ENCODE results near the gene SMIM43. TPM values are rescaled to one million over a fixed set of nuclear protein-coding genes. Genes with fewer than 3 reads are reported as not detected.
A peak's percentile ranks its signal among the peaks of the same experiment; 100 is the strongest.

SMIM43 gene
- total and polyA plus RNA-seq, 4 donors = not detected

- TF ChIP-seq REST (IDR thresholded peaks at IDR 0.05) (peak; percentile 84), RAD21 (IDR thresholded peaks at IDR 0.05) (no peak), RXRA (IDR thresholded peaks at IDR 0.05) (peak; percentile 19 to 27), HNF4A (conservative IDR thresholded peaks at IDR 0.05) (no peak), MAX (IDR thresholded peaks at IDR 0.05) (peak; percentile 89), TAF1 (conservative IDR thresholded peaks at IDR 0.05) (peak; percentile 51), FOXA2 (IDR thresholded peaks at IDR 0.05) (no peak), FOXA1 (IDR thresholded peaks at IDR 0.05) (no peak)
Measured at GRCh38 chr4:121800961-121801714, 36.2 kb upstream of the SMIM43 start, which contains the start of gene EXOSC9 (continued).

GRCh38 chr4:121800638-121800960 lies 35.6 kb upstream of the SMIM43 start:
- Histone ChIP-seq H3K9ac (ENCODE audit: low read depth in 1 of 2, low read length in 2 of 2) (peak overlapping the region; percentile 73 to 81), H3K4me1 (ENCODE audit: control insufficient read depth in 4 of 4, insufficient read depth in 4 of 4, low read length in 3 of 4) (peaks cover 5 to 19% (median 18%) of the 10 kb centered on the region in 4 donors), H3K27ac (ENCODE audit: low read depth in 1 of 2, low read length in 2 of 2) (peak overlapping the region; percentile 60 to 78), H3K36me3 (ENCODE audit: control insufficient read depth in 4 of 4, insufficient read depth in 3 of 4, low read depth in 1 of 4, low read length in 3 of 4) (peaks cover 3 to 19% (median 11%) of the 10 kb centered on the region in 4 donors), H3K27me3 (ENCODE audit: control insufficient read depth in 4 of 4, insufficient read depth in 4 of 4, low read length in 3 of 4) (no peaks in the 10 kb centered on the region), H3K9me3 (ENCODE audit: control insufficient read depth in 4 of 4, low read length in 3 of 4) (no peaks in the 10 kb centered on the region), H3K4me3 (ENCODE audit: low read depth in 1 of 3, low read length in 3 of 3) (peak overlapping the region; percentile 81 to 95 (median 92))
- WGBS = 63% methylated on average over 8 of the region's 8 CpGs
- DNase-seq (ENCODE audit: low spot score) = no peak
- TF ChIP-seq, protein P1, sequence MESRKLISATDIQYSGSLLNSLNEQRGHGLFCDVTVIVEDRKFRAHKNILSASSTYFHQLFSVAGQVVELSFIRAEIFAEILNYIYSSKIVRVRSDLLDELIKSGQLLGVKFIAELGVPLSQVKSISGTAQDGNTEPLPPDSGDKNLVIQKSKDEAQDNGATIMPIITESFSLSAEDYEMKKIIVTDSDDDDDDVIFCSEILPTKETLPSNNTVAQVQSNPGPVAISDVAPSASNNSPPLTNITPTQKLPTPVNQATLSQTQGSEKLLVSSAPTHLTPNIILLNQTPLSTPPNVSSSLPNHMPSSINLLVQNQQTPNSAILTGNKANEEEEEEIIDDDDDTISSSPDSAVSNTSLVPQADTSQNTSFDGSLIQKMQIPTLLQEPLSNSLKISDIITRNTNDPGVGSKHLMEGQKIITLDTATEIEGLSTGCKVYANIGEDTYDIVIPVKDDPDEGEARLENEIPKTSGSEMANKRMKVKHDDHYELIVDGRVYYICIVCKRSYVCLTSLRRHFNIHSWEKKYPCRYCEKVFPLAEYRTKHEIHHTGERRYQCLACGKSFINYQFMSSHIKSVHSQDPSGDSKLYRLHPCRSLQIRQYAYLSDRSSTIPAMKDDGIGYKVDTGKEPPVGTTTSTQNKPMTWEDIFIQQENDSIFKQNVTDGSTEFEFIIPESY (IDR thresholded peaks at IDR 0.05) = no peak
- TF ChIP-seq TAF1 (conservative IDR thresholded peaks at IDR 0.05) (no peak), GABPA (IDR thresholded peaks at IDR 0.05 in 1 of 2, conservative IDR thresholded peaks at IDR 0.05 in 1 of 2) (no peak), RAD21 (IDR thresholded peaks at IDR 0.05) (no peak)

- no peak overlapping the region for H3K9ac ChIP-seq (ENCODE audit: low read depth in 1 of 2, low read length in 2 of 2)
- peaks cover 5 to 19% (median 18%) of the 10 kb centered on the region in 4 donors for H3K4me1 ChIP-seq (ENCODE audit: control insufficient read depth in 4 of 4, insufficient read depth in 4 of 4, low read length in 3 of 4)
- 95% methylated on average over 3 of the region's 3 CpGs for WGBS
- peaks cover 0 to 15% (median 7%) of the 10 kb centered on the region in 4 donors for H3K36me3 ChIP-seq (ENCODE audit: control insufficient read depth in 4 of 4, insufficient read depth in 3 of 4, low read depth in 1 of 4, low read length in 3 of 4)
- DNase-seq (ENCODE audit: low spot score) = no peak
- no peaks in the 10 kb centered on the region for H3K9me3 ChIP-seq (ENCODE audit: control insufficient read depth in 4 of 4, low read length in 3 of 4)
- H3K27me3 ChIP-seq (ENCODE audit: control insufficient read depth in 4 of 4, insufficient read depth in 4 of 4, low read length in 3 of 4) = no peaks in the 10 kb centered on the region
- H3K4me3 ChIP-seq (ENCODE audit: low read depth in 1 of 3, low read length in 3 of 3) = no peak overlapping the region
- TF ChIP-seq FOXA2 (IDR thresholded peaks at IDR 0.05) (no peak), SP1 (IDR thresholded peaks at IDR 0.05) (no peak)
- no peak overlapping the region for H3K27ac ChIP-seq (ENCODE audit: low read depth in 1 of 2, low read length in 2 of 2)
Measured at GRCh38 chr4:121799867-121800501, 35.0 kb upstream of the SMIM43 start.

Data from liver (tissue), 9 donors.